GM12878 (cell line): ENCODE measurements around the gene PCNP. TPM values are rescaled to one million over a fixed set of nuclear protein-coding genes. Genes with fewer than 3 reads are reported as not detected.

Source experiments
- ATAC-seq: fragments of 200-7000 bp; cut with Tn5 transposase; 3 replicates; pipeline ENCODE4 v1.9.1; 2020; ENCODE audit warnings: mild to moderate bottlenecking, moderate library complexity
- BruUV-seq: library from RNA; stranded (reverse); fragments of 400-500 nt; replicated peaks from 2 replicates; lab custom pipeline; 2021; lab: Mats Ljungman, UMichigan
- CTCF ChIA-PET: fragments of 300-600 bp; sonication (Branson Sonifier 250); formaldehyde crosslinking; extraction: SDS; loops from one replicate; lab custom pipeline; 2021; ENCODE audit warnings: inconsistent platforms; lab: Yijun Ruan, JAX
- POLR2A ChIA-PET: fragments of 350-600 bp; formaldehyde crosslinking; extraction: SDS; loops from one replicate; lab custom pipeline; 2021; ENCODE audit warnings: inconsistent platforms; lab: Charles Lee
- RAD21 ChIA-PET: fragments of 300-600 bp; sonication (Branson Sonifier 250); formaldehyde crosslinking; loops from one replicate; lab custom pipeline; 2023; ENCODE audit warnings: antibody characterized with exemption; ENCODE audit not compliant: unreplicated experiment; lab: Charles Lee
- SMC1A ChIA-PET: fragments of 300-600 bp; sonication (Branson Sonifier 250); formaldehyde crosslinking; loops from one replicate; lab custom pipeline; 2023; ENCODE audit not compliant: unreplicated experiment, uncharacterized antibody; lab: Charles Lee
- DNase-seq: peaks from one replicate; pipeline ENCODE4 v3.0.0-alpha.2; 2011; ENCODE audit warnings: low read depth, low spot score
- FAIRE-seq: peaks from 3 replicates; lab custom pipeline; 2011; peaks lifted over from hg19 to GRCh38; lab: Jason Lieb, UNC
- H2AFZ ChIP-seq: 2 replicates; pipeline ENCODE4 v1.6.0; 2011; ENCODE audit warnings: low read depth, low read length, control low read depth; ENCODE audit not compliant: control insufficient read depth
- H3K27ac ChIP-seq: 2 replicates; pipeline ENCODE4 v1.5.1; 2011; ENCODE audit warnings: control low read depth; ENCODE audit not compliant: control insufficient read depth, insufficient read depth
- H3K27me3 ChIP-seq, 2 experiments: replicated peaks in 1 of 2; 2 replicates each; pipeline versions ENCODE4 v1.6.0 to v1.6.1; 2011; ENCODE audit warnings: low read length in 1 of 2; ENCODE audit not compliant: control insufficient read depth in 2 of 2, insufficient read depth in 2 of 2
- H3K36me3 ChIP-seq, 2 experiments: 2 replicates each; pipeline ENCODE4 v1.5.1; 2011; ENCODE audit warnings: low read length in 1 of 2; ENCODE audit not compliant: control insufficient read depth in 2 of 2, insufficient read depth in 2 of 2
- H3K4me1 ChIP-seq: 2 replicates; pipeline ENCODE4 v1.6.1; 2011; ENCODE audit warnings: mild to moderate bottlenecking, low read length, moderate library complexity, mixed read lengths; ENCODE audit not compliant: control insufficient read depth, insufficient read depth
- H3K4me2 ChIP-seq: 2 replicates; pipeline ENCODE4 v1.6.0; 2011; ENCODE audit warnings: control low read depth; ENCODE audit not compliant: control insufficient read depth, insufficient read depth
- H3K4me3 ChIP-seq: fragments of 200-600 bp; sonication (generic); 2 replicates; pipeline ENCODE4 v1.5.1; 2016
- H3K79me2 ChIP-seq: 2 replicates; pipeline ENCODE4 v1.6.0; 2011; ENCODE audit warnings: low read length; ENCODE audit not compliant: control insufficient read depth, insufficient read depth
- H3K9ac ChIP-seq: 2 replicates; pipeline ENCODE4 v1.8.0; 2011; ENCODE audit warnings: low read length, control low read depth, mixed read lengths; ENCODE audit not compliant: control insufficient read depth, insufficient read depth
- H3K9me3 ChIP-seq: replicated peaks from 3 replicates; pipeline ENCODE4 v1.5.1; 2011; ENCODE audit warnings: mild to moderate bottlenecking, low read length; ENCODE audit not compliant: control insufficient read depth, insufficient read depth
- H4K20me1 ChIP-seq: 2 replicates; pipeline ENCODE4 v1.6.0; 2011; ENCODE audit not compliant: control insufficient read depth, insufficient read depth
- ASH2L ChIP-seq: fragments of 300-600, 200-600 bp; sonication (generic); IDR thresholded peaks from 2 replicates; pipeline ENCODE4 v1.6.1; 2017; ENCODE audit warnings: low read depth, mild to moderate bottlenecking, borderline replicate concordance
- CBX5 ChIP-seq: sonication (generic); IDR thresholded peaks from 2 replicates; pipeline ENCODE4 v1.6.1; 2016; ENCODE audit warnings: low read depth, moderate library complexity, mild to moderate bottlenecking, inconsistent platforms
- DPF2 ChIP-seq: fragments of 450-650 bp; IDR thresholded peaks from 2 replicates; pipeline ENCODE4 v1.6.1; 2017; ENCODE audit warnings: mild to moderate bottlenecking
- EP300 ChIP-seq, 2 experiments: fragments of 150-350 bp in 1 of 2; IDR thresholded peaks; 2 replicates each; pipeline ENCODE4 v1.6.1; 2011 to 2012; ENCODE audit warnings: low read depth in 2 of 2, low read length in 2 of 2, borderline replicate concordance in 1 of 2, improper control_type of control experiment in 1 of 2, inconsistent platforms in 1 of 2; ENCODE audit not compliant: control insufficient read depth in 1 of 2
- EZH2 ChIP-seq: IDR thresholded peaks from 2 replicates; pipeline ENCODE4 v1.6.1; 2012; ENCODE audit warnings: low read depth, mild to moderate bottlenecking, control low read depth, inconsistent platforms, low read length, borderline replicate concordance; ENCODE audit not compliant: control insufficient read depth
- HDAC2 ChIP-seq: fragments of 200-600 bp; sonication (generic); IDR thresholded peaks from 2 replicates; pipeline ENCODE4 v1.6.1; 2017
- HDAC6 ChIP-seq: fragments of 200-600 bp; sonication (generic); IDR thresholded peaks from one replicate; pipeline ENCODE4 v1.8.0; 2017; ENCODE audit warnings: antibody characterized with exemption; ENCODE audit not compliant: unreplicated experiment
- IKZF1 ChIP-seq: fragments of 450-650 bp; conservative IDR thresholded peaks from 2 replicates; pipeline ENCODE4 v1.6.1; 2017; ENCODE audit warnings: antibody characterized with exemption, mild to moderate bottlenecking
- MEF2B ChIP-seq: fragments of 450-650 bp; IDR thresholded peaks from 2 replicates; pipeline ENCODE4 v1.6.1; 2018; ENCODE audit warnings: mild to moderate bottlenecking, moderate library complexity; ENCODE audit not compliant: partially characterized antibody, poor library complexity, severe bottlenecking
- NFXL1 ChIP-seq: fragments of 450-650 bp; IDR thresholded peaks from 2 replicates; pipeline ENCODE4 v1.6.1; 2017; ENCODE audit warnings: antibody characterized with exemption, mild to moderate bottlenecking, borderline replicate concordance
- RCOR1 ChIP-seq: conservative IDR thresholded peaks from 2 replicates; pipeline ENCODE4 v1.6.1; 2012; ENCODE audit warnings: low read depth, low read length, improper control_type of control experiment
- SMAD5 ChIP-seq: IDR thresholded peaks from 2 replicates; pipeline ENCODE4 v1.6.1; 2016; ENCODE audit warnings: antibody characterized with exemption, low read depth
- USF2 ChIP-seq: IDR thresholded peaks from 2 replicates; pipeline ENCODE4 v1.6.1; 2011; ENCODE audit warnings: low read depth, low read length, improper control_type of control experiment, borderline replicate concordance
- ZNF217 ChIP-seq: fragments of 450-650 bp; IDR thresholded peaks from 2 replicates; pipeline ENCODE4 v1.6.1; 2017; ENCODE audit warnings: antibody characterized with exemption, mild to moderate bottlenecking
- ZNF274 ChIP-seq: IDR thresholded peaks from one replicate; pipeline ENCODE4 v1.8.0; 2011; ENCODE audit not compliant: insufficient read length, insufficient read depth
- WGBS: methylation state at CpG from one replicate; pipeline ENCODE4 v1.1.6; 2016; ENCODE audit warnings: low lambda C conversion rate; ENCODE audit not compliant: insufficient replicate concordance, insufficient coverage; ENCODE audit errors: missing lambda C conversion rate; 5-methylcytosine and 5-hydroxymethylcytosine counted together
- in situ Hi-C: fragments of 300-500 bp; cut with MboI; formaldehyde crosslinking; loops from 9 replicates; pipeline ENCODE4 v1.14.3; 2018; ENCODE audit warnings: mixed read lengths
- intact Hi-C: fragments of 100-400 bp; cut with micrococcal nuclease; formaldehyde crosslinking; loops from one replicate; pipeline ENCODE4 v1.14.2; 2022; ENCODE audit not compliant: unreplicated experiment
- polyA plus RNA-seq, 11 experiments: library from polyadenylated mRNA; depleted of rRNA in 4 of 11; unstranded in 6 of 11; stranded (reverse) in 5 of 11; fragments of >200 nt; fragmentation: Nextera tagmentation in 4 of 11; fragmentation: Illumina TruSeq in 1 of 11; extraction: Ambion mirVana in 4 of 11; extraction: Trizol in 1 of 11; gene quantifications; 1 replicate in 1 of 11; 2 replicates in 10 of 11; pipeline versions ENCODE4 v1.2.1 to v1.2.3, GENCODE V29; 2011 to 2016; ENCODE audit warnings: inconsistent platforms in 2 of 11, missing spikeins in 2 of 11, low read depth in 1 of 11
- total RNA-seq, 4 experiments: library from RNA; depleted of rRNA in 3 of 4; stranded (reverse); fragments of >200 nt in 3 of 4; fragmentation: Illumina TruSeq in 1 of 4; extraction: Trizol in 1 of 4; gene quantifications; 2 replicates each; pipeline versions ENCODE4 v1.2.1 to v1.2.3, GENCODE V29; 2013 to 2021
- TF ChIP-seq, protein P1 (sequence below): fragments of 450-650 bp; IDR thresholded peaks from 2 replicates; pipeline ENCODE4 v1.6.1; 2017; ENCODE audit warnings: antibody characterized with exemption, mild to moderate bottlenecking, moderate library complexity

The PCNP gene
- total and polyA plus RNA-seq, 10 of the 15 experiments (the other 5 are each of a cell fraction or from before 2014, with no cell fraction given) = 49.8 to 179 (median 109) TPM

DNA sequence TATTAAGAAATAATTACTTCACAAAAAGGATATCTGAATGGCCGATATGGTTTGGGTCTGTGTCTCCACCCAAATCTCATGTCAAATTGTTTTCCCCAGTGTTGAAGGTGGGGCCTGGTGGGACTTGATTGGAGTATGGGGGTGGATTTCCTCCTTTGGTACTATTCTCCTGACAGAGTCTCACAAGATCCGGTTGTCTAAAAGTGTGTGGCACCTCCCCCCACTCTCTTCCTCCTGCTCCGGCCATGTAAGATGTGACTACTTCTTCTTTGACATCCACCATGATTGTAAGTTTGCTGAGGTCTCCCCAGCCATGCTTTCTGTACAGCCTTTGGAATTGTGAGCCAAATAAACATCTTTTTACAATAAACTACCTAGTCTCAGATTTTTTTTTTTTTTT, 68.5 kb downstream of the PCNP start (continued):
- TF ChIP-seq HDAC6 = no peak
- no peak for TF ChIP-seq ZNF217
- no peak for TF ChIP-seq HDAC2
- TF ChIP-seq EZH2 = no peak
- TF ChIP-seq, all 136 proteins: peak for 0

DNA sequence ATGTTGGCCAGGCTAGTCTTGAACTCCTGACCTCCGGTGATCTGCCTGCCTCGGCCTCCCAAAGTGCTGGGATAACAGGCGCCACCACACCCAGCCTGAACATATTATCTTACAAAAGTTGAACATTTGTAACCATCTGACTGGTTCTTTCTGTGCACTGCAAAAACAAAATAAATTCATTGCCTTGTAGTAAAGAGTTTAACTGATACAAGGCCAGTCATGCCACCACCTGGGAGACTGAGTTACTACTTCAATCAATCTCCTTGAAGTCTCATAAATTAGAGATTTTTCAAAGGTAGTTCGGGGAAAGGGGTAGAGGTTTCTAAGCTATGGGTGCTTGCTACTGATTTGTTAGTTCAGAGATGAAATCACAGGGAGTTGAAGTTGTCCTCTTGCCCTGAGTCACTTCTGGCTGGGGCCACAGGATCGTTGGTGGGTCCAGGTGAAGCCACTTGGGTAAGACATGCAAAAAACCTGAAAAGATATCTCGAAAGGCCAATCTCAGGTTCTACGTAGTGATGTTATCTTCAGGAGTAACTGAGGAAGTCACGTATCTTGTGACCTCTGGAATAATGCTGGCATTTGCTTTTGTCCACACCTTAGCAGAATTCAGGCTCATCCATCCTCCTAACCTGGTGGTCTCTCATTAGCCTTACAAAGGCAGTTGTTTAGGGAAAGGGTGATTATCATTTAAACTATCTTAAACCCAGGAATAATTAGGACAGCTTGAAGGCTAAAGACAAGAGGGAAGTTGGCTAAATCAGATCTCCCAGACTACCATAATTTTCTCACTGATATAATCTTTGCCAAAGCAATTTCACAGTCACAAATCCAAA, 69.2 kb downstream of the PCNP start:
- CTCF ChIA-PET = no interaction called here
- no peak for ATAC-seq

More for the DNA sequence above, 69.2 kb downstream of the PCNP start:
- ChIA-PET SMC1A (no interaction called here), RAD21 (no interaction called here), POLR2A (no interaction called here)
- Histone ChIP-seq H3K4me1 (no peaks in the 10 kb centered on the region), H4K20me1 (no peaks in the 10 kb centered on the region), H3K27ac (no peak overlapping the region), H3K9me3 (no peaks in the 10 kb centered on the region), H3K4me3 (no peak overlapping the region), H3K36me3 (no peaks in the 10 kb centered on the region), H3K4me2 (no peak overlapping the region), H3K79me2 (no peaks in the 10 kb centered on the region), H3K27me3 (no peaks in the 10 kb centered on the region), H2AFZ (no peak overlapping the region), H3K9ac (no peak overlapping the region)
- in situ Hi-C loops = no loop called here
- no peak for DNase-seq
- intact Hi-C loops = no loop called here
- FAIRE-seq = no peak
- BruUV-seq = no TSS peak
- TF ChIP-seq ASH2L (no peak), MEF2B (no peak), IKZF1 (no peak), SMAD5 (no peak), USF2 (no peak), ZNF274 (no peak), CBX5 (no peak), RCOR1 (no peak), HDAC2 (no peak), EP300 (IDR thresholded peaks at IDR 0.05; ENCODE audit: borderline replicate concordance in 1 of 2, control insufficient read depth in 1 of 2, low read depth in 2 of 2, low read length in 2 of 2) (no peak), DPF2 (no peak), NFXL1 (no peak)
- TF ChIP-seq, protein P1, sequence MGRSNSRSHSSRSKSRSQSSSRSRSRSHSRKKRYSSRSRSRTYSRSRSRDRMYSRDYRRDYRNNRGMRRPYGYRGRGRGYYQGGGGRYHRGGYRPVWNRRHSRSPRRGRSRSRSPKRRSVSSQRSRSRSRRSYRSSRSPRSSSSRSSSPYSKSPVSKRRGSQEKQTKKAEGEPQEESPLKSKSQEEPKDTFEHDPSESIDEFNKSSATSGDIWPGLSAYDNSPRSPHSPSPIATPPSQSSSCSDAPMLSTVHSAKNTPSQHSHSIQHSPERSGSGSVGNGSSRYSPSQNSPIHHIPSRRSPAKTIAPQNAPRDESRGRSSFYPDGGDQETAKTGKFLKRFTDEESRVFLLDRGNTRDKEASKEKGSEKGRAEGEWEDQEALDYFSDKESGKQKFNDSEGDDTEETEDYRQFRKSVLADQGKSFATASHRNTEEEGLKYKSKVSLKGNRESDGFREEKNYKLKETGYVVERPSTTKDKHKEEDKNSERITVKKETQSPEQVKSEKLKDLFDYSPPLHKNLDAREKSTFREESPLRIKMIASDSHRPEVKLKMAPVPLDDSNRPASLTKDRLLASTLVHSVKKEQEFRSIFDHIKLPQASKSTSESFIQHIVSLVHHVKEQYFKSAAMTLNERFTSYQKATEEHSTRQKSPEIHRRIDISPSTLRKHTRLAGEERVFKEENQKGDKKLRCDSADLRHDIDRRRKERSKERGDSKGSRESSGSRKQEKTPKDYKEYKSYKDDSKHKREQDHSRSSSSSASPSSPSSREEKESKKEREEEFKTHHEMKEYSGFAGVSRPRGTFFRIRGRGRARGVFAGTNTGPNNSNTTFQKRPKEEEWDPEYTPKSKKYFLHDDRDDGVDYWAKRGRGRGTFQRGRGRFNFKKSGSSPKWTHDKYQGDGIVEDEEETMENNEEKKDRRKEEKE = no peak
- 86% methylated on average over 8 of the region's 8 CpGs for WGBS
